ENCODE data around the gene NPIPA8. TPM values are rescaled to one million over a fixed set of nuclear protein-coding genes. Genes with fewer than 3 reads are reported as not detected.
"Not testable (repeated sequence)": the region's sequence is repeated elsewhere in the genome, so short reads cannot be mapped to it uniquely, and the experiment has no call there.

NPIPA8 gene
- total RNA-seq, 1 experiment from 2014 or later: 0.70 TPM

DNA sequence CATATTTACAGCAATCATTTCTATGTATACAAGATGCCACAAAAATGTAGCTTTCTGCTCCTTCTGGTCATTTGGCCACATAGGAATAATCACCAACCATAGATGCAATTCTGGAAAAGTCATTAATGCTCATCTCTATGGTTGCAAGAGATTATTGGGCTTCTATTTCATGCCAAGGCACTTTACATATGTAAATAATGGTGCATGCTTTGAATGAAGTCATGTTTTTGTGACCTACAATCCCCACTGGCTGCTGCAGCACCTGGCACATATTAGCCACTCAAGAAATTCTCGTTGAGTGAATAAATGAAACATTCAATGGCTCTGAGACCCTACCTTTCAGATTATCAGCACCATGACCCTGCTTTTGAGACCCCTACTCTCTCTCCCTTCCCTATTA is 50.2 kb downstream of the NPIPA8 start:
- H3K4me1 Mint-ChIP-seq (ENCODE audit: low read depth, unreplicated experiment); H3K36me3 ChIP-seq (ENCODE audit: control insufficient read depth, insufficient read depth, low read length); H3K4me1 ChIP-seq; H3K4me3 ChIP-seq (ENCODE audit: low read depth, low read length); POLR2A ChIA-PET; BruUV-seq (replicated peaks); H3K4me3 Mint-ChIP-seq (ENCODE audit: unreplicated experiment); H3K9me3 ChIP-seq; H3K27me3 ChIP-seq (replicated peaks; ENCODE audit: control insufficient read depth, insufficient read depth, low read length); H3K27me3 Mint-ChIP-seq (ENCODE audit: insufficient read depth, unreplicated experiment); CTCF ChIA-PET; H3K36me3 Mint-ChIP-seq (ENCODE audit: insufficient read depth, unreplicated experiment); H3K27ac Mint-ChIP-seq (ENCODE audit: unreplicated experiment); H3K9me3 Mint-ChIP-seq (ENCODE audit: unreplicated experiment); intact Hi-C loops (cut with micrococcal nuclease; ENCODE audit: unreplicated experiment); DNase-seq: not testable (repeated sequence)

DNA sequence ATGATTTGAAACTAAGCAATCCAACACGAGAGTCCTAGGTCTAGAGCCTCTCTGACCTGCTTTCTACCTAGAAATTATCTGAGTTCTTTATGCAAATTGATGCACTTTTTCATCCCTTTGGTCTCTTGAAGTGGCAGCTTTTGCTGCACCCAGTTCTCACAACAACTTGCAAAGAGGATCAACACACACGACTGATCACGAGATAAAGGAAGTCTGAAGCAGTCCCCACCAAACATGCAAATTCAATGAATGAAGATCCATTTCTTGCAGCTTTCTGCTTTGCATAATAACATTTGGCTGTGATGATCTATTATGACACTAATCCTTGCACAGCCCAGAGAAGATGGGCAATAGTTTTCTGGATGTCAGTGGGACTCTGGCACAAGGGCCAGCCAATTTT is 56.2 kb downstream of the NPIPA8 start:
- POLR2A ChIA-PET; H3K36me3 ChIP-seq (ENCODE audit: control insufficient read depth, insufficient read depth, low read length); H3K36me3 Mint-ChIP-seq (ENCODE audit: insufficient read depth, unreplicated experiment); H3K27me3 ChIP-seq (replicated peaks; ENCODE audit: control insufficient read depth, insufficient read depth, low read length); intact Hi-C loops (cut with micrococcal nuclease; ENCODE audit: unreplicated experiment); H3K4me1 Mint-ChIP-seq (ENCODE audit: low read depth, unreplicated experiment); H3K4me3 Mint-ChIP-seq (ENCODE audit: unreplicated experiment); H3K27ac Mint-ChIP-seq (ENCODE audit: unreplicated experiment); H3K27me3 Mint-ChIP-seq (ENCODE audit: insufficient read depth, unreplicated experiment); DNase-seq; H3K9me3 Mint-ChIP-seq (ENCODE audit: unreplicated experiment); BruUV-seq (replicated peaks); H3K4me3 ChIP-seq (ENCODE audit: low read depth, low read length); H3K9me3 ChIP-seq; CTCF ChIA-PET; H3K4me1 ChIP-seq: not testable (repeated sequence)

DNA sequence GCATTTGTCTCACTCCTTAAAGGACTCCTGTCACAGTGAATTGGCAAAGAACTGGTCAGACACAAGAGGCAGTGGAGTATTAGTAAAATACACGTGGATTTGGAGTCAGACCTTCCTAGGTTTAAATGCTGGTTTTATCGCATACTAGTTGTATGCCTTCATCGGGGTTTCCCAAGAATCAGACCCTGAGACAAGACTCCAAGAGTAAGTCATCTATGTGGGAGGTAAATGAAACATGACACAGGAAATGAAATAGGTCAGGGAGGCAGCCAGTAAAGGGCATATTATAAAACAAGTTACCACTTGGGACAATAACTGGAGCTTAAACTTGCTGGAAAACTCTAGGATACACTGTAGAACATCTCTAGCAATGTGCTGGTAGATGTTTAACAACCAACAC is 59.8 kb downstream of the NPIPA8 start:
- intact Hi-C loops (cut with micrococcal nuclease; ENCODE audit: unreplicated experiment); H3K4me3 Mint-ChIP-seq (ENCODE audit: unreplicated experiment); H3K27me3 Mint-ChIP-seq (ENCODE audit: insufficient read depth, unreplicated experiment); H3K4me1 Mint-ChIP-seq (ENCODE audit: low read depth, unreplicated experiment); H3K4me3 ChIP-seq (ENCODE audit: low read depth, low read length); DNase-seq; CTCF ChIA-PET; H3K27me3 ChIP-seq (replicated peaks; ENCODE audit: control insufficient read depth, insufficient read depth, low read length); H3K9me3 ChIP-seq; H3K4me1 ChIP-seq; BruUV-seq (replicated peaks); H3K9me3 Mint-ChIP-seq (ENCODE audit: unreplicated experiment); H3K36me3 Mint-ChIP-seq (ENCODE audit: insufficient read depth, unreplicated experiment); H3K27ac Mint-ChIP-seq (ENCODE audit: unreplicated experiment); H3K36me3 ChIP-seq (ENCODE audit: control insufficient read depth, insufficient read depth, low read length); POLR2A ChIA-PET: not testable (repeated sequence)

DNA sequence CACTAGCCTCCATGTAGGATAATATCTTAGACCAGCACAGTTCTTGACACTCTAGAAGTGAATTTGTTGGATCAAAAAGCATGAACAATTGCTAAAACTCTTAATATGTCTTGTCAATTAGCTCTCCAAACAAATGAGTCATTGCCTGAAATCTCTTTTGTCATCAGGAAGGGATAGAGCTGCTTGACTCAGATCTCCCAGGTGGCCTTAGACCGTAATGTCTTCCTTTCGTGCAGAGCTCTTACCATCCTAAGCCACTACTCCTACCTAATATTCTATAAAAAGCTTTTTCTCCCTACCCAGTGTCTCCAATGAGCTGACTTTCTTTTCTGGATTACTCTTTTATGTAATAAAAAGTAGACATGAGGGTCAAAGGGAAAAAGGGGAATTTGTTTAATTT is 66.4 kb downstream of the NPIPA8 start:
- CTCF ChIA-PET; BruUV-seq (replicated peaks); intact Hi-C loops (cut with micrococcal nuclease; ENCODE audit: unreplicated experiment); H3K9me3 Mint-ChIP-seq (ENCODE audit: unreplicated experiment); DNase-seq; H3K27me3 ChIP-seq (replicated peaks; ENCODE audit: control insufficient read depth, insufficient read depth, low read length); H3K27me3 Mint-ChIP-seq (ENCODE audit: insufficient read depth, unreplicated experiment); H3K9me3 ChIP-seq; H3K27ac Mint-ChIP-seq (ENCODE audit: unreplicated experiment); H3K4me1 Mint-ChIP-seq (ENCODE audit: low read depth, unreplicated experiment); H3K4me3 Mint-ChIP-seq (ENCODE audit: unreplicated experiment); H3K36me3 ChIP-seq (ENCODE audit: control insufficient read depth, insufficient read depth, low read length); POLR2A ChIA-PET; H3K36me3 Mint-ChIP-seq (ENCODE audit: insufficient read depth, unreplicated experiment); H3K4me3 ChIP-seq (ENCODE audit: low read depth, low read length); H3K4me1 ChIP-seq: not testable (repeated sequence)

Small RNA genes lying within 50 kb of the gene (microRNA-seq; reads per million reads assigned to microRNA genes)
- gene MIR6511A4: not detected
- not detected for gene MIR6770-3

Other genes starting within 250 kb of the NPIPA8 start
- 142 and 153 TPM in 2 replicates for gene NOMO2, start 225.4 kb upstream of the NPIPA8 start, total RNA-seq (2022)

Measured in Caco-2 (cell line).